GM23338 (cell line): ENCODE data around the gene TBC1D12. TPM values are rescaled to one million over a fixed set of nuclear protein-coding genes. Genes with fewer than 3 reads are reported as not detected.

Experiments used
- ATAC-seq: fragments of 200-7000 bp; cut with Tn5 transposase; 3 replicates; pipeline ENCODE4 v1.9.1; 2020
- DNase-seq: peaks from one replicate; pipeline ENCODE4 v3.0.0-alpha.2; 2015; ENCODE audit warnings: low spot score
- H2AFZ ChIP-seq: fragments of 200-600 bp; sonication (generic); 2 replicates; pipeline ENCODE4 v1.8.0; 2016; ENCODE audit warnings: antibody characterized with exemption, mild to moderate bottlenecking, moderate library complexity
- H3F3A ChIP-seq: fragments of 200-600 bp; sonication (generic); replicated peaks from 2 replicates; pipeline ENCODE4 v1.8.0; 2017; ENCODE audit warnings: antibody characterized with exemption, mixed run types, low read depth
- H3K27ac ChIP-seq: fragments of 200-600 bp; sonication (generic); 2 replicates; pipeline ENCODE4 v1.6.1; 2016; ENCODE audit warnings: low read depth
- H3K27me3 ChIP-seq: fragments of 200-600 bp; sonication (generic); 2 replicates; pipeline ENCODE4 v1.8.0; 2016; ENCODE audit warnings: mild to moderate bottlenecking, mixed run types, moderate library complexity; ENCODE audit not compliant: insufficient read depth
- H3K36me3 ChIP-seq: fragments of 200-600 bp; sonication (generic); 2 replicates; pipeline ENCODE4 v1.8.0; 2016; ENCODE audit warnings: mild to moderate bottlenecking; ENCODE audit not compliant: insufficient read depth
- H3K4me1 ChIP-seq: fragments of 200-600 bp; sonication (generic); 2 replicates; pipeline ENCODE4 v1.8.0; 2016; ENCODE audit warnings: mild to moderate bottlenecking, moderate library complexity; ENCODE audit not compliant: insufficient read depth
- H3K4me2 ChIP-seq: fragments of 200-600 bp; sonication (generic); 2 replicates; pipeline ENCODE4 v1.7.1; 2017; ENCODE audit warnings: mixed run types
- H3K4me3 ChIP-seq: fragments of 200-600 bp; sonication (generic); 2 replicates; pipeline ENCODE4 v1.6.1; 2016; ENCODE audit warnings: mixed run types
- H3K79me2 ChIP-seq: fragments of 200-600 bp; sonication (generic); replicated peaks from 2 replicates; pipeline ENCODE4 v1.8.0; 2017; ENCODE audit warnings: mild to moderate bottlenecking; ENCODE audit not compliant: insufficient read depth
- H3K9me2 ChIP-seq: fragments of 200-600 bp; sonication (generic); 2 replicates; pipeline ENCODE4 v1.8.0; 2017; ENCODE audit not compliant: insufficient read depth
- H4K20me1 ChIP-seq: fragments of 200-600 bp; sonication (generic); replicated peaks from 2 replicates; pipeline ENCODE4 v1.8.0; 2017; ENCODE audit warnings: mild to moderate bottlenecking; ENCODE audit not compliant: insufficient read depth
- H3K27ac Mint-ChIP-seq: 2 replicates; pipeline ENCODE4 v1.8.0; 2020; ENCODE audit warnings: inconsistent platforms, mild to moderate bottlenecking, moderate library complexity, mixed read lengths
- H3K27me3 Mint-ChIP-seq: 3 replicates; pipeline ENCODE4 v1.8.0; 2022; ENCODE audit warnings: low read depth, mild to moderate bottlenecking, moderate library complexity, mixed read lengths, inconsistent platforms; ENCODE audit not compliant: insufficient read depth, poor library complexity
- H3K36me3 Mint-ChIP-seq: 3 replicates; pipeline ENCODE4 v1.8.0; 2021; ENCODE audit warnings: low read depth, mild to moderate bottlenecking, inconsistent platforms, moderate library complexity, mixed read lengths
- H3K4me1 Mint-ChIP-seq: 3 replicates; pipeline ENCODE4 v1.8.0; 2020; ENCODE audit warnings: mild to moderate bottlenecking, inconsistent platforms, mixed read lengths
- H3K4me3 Mint-ChIP-seq: 3 replicates; pipeline ENCODE4 v1.8.0; 2021; ENCODE audit warnings: moderate library complexity, mild to moderate bottlenecking, inconsistent platforms, mixed read lengths
- H3K9me3 Mint-ChIP-seq: 3 replicates; pipeline ENCODE4 v1.8.0; 2020; ENCODE audit warnings: moderate library complexity, mild to moderate bottlenecking, inconsistent platforms, mixed read lengths
- CREB1 ChIP-seq: fragments of 250-450 bp; sonication (Bioruptor Pico); IDR thresholded peaks from 2 replicates; pipeline ENCODE4 v1.5.0; 2020; ENCODE audit warnings: low read depth, mild to moderate bottlenecking, moderate library complexity
- CTCF ChIP-seq, 2 experiments: fragments of 200-600 bp in 1 of 2; sonication (generic) in 1 of 2; conservative IDR thresholded peaks; 2 replicates each; pipeline versions ENCODE4 v1.5.1 to v1.6.1; 2016 to 2017; ENCODE audit warnings: antibody characterized with exemption in 2 of 2, low read depth in 2 of 2, mild to moderate bottlenecking in 2 of 2, moderate library complexity in 1 of 2
- ETS1 ChIP-seq: IDR thresholded peaks from 2 replicates; pipeline ENCODE4 v1.6.1; 2016; ENCODE audit warnings: antibody characterized with exemption
- EZH2 ChIP-seq: fragments of 200-600 bp; sonication (generic); IDR thresholded peaks from one replicate; pipeline ENCODE4 v1.8.0; 2017; ENCODE audit warnings: antibody characterized with exemption, mild to moderate bottlenecking, low read depth; ENCODE audit not compliant: unreplicated experiment
- EZH2phosphoT487 ChIP-seq: fragments of 200-600 bp; sonication (generic); IDR thresholded peaks from one replicate; pipeline ENCODE4 v1.8.1; 2018; ENCODE audit warnings: antibody characterized with exemption; ENCODE audit not compliant: unreplicated experiment
- JUNB ChIP-seq: IDR thresholded peaks from one replicate; pipeline ENCODE4 v1.6.1; 2016; ENCODE audit warnings: antibody characterized with exemption; ENCODE audit not compliant: unreplicated experiment
- NANOG ChIP-seq: IDR thresholded peaks from 2 replicates; pipeline ENCODE4 v1.6.1; 2016; ENCODE audit warnings: antibody characterized with exemption, borderline replicate concordance
- POLR2AphosphoS5 ChIP-seq: IDR thresholded peaks from 2 replicates; pipeline ENCODE4 v1.6.1; 2016; ENCODE audit warnings: antibody characterized with exemption, low read depth
- REST ChIP-seq: IDR thresholded peaks from one replicate; pipeline ENCODE4 v1.6.1; 2018; ENCODE audit warnings: antibody characterized with exemption; ENCODE audit not compliant: unreplicated experiment
- STAT1 ChIP-seq: IDR thresholded peaks from one replicate; pipeline ENCODE4 v1.6.1; 2016; ENCODE audit warnings: antibody characterized with exemption; ENCODE audit not compliant: unreplicated experiment
- ZNF114 ChIP-seq: fragments of 250-450 bp; sonication (Bioruptor Pico); IDR thresholded peaks from 2 replicates; pipeline ENCODE4 v1.5.0; 2020; ENCODE audit warnings: mild to moderate bottlenecking, moderate library complexity
- ZNF331 ChIP-seq: fragments of 250-450 bp; sonication (Bioruptor Pico); IDR thresholded peaks from 2 replicates; pipeline ENCODE4 v1.5.0; 2020; ENCODE audit warnings: low read depth, mild to moderate bottlenecking, moderate library complexity
- ZNF462 ChIP-seq: fragments of 250-450 bp; sonication (Bioruptor Pico); IDR thresholded peaks from 2 replicates; pipeline ENCODE4 v1.5.0; 2020; ENCODE audit warnings: mild to moderate bottlenecking, moderate library complexity
- polyA plus RNA-seq: library from polyadenylated mRNA; unstranded; fragments of >200 nt; fragmentation: Nextera tagmentation; extraction: Ambion mirVana; gene quantifications from 2 replicates; pipeline ENCODE4 v1.2.1, GENCODE V29; 2016
- total RNA-seq: library from RNA; depleted of rRNA; stranded (reverse); fragments of >200 nt; shearing (Covaris generic); gene quantifications from 2 replicates; pipeline ENCODE4 v1.2.3, GENCODE V29; 2014

The TBC1D12 gene
- total and polyA plus RNA-seq, 2 experiments from 2014 or later, result 2.3 to 3.6 TPM

GRCh38 chr10:94481410-94481809, 79.1 kb downstream of the TBC1D12 start:
- no peak for ATAC-seq
- Histone ChIP-seq H2AFZ (no peak overlapping the region), H4K20me1 (no peaks in the 10 kb centered on the region), H3F3A (no peaks in the 10 kb centered on the region), H3K4me2 (no peak overlapping the region), H3K79me2 (no peaks in the 10 kb centered on the region), H3K27me3 (no peaks in the 10 kb centered on the region), H3K27ac (no peak overlapping the region), H3K9me2 (no peaks in the 10 kb centered on the region), H3K4me3 (no peak overlapping the region), H3K4me1 (no peaks in the 10 kb centered on the region), H3K36me3 (no peaks in the 10 kb centered on the region)
- Mint-ChIP-seq H3K27ac (no peak overlapping the region), H3K4me1 (no peaks in the 10 kb centered on the region), H3K4me3 (no peak overlapping the region), H3K36me3 (no peaks in the 10 kb centered on the region), H3K9me3 (peaks cover 10% of the 10 kb centered on the region; the same call in 2 of the 3 replicates), H3K27me3 (peaks cover 2% of the 10 kb centered on the region)
- TF ChIP-seq REST (no peak), CREB1 (CRISPR knock-in tag) (no peak), POLR2AphosphoS5 (no peak), JUNB (no peak), STAT1 (no peak), ZNF331 (CRISPR knock-in tag) (no peak), EZH2 (no peak), ETS1 (no peak), ZNF462 (CRISPR knock-in tag) (no peak), EZH2phosphoT487 (no peak), CTCF (conservative IDR thresholded peaks at IDR 0.05; ENCODE audit: low read depth in 2 of 2) (no peak), ZNF114 (CRISPR knock-in tag) (no peak), NANOG (no peak)
- DNase-seq, result no peak
